ENCODE data around the gene TFF2. TPM values are rescaled to one million over a fixed set of nuclear protein-coding genes. Genes with fewer than 3 reads are reported as not detected.

TFF2 gene
- total and polyA plus RNA-seq, 12 donors, result not detected

GRCh38 chr21:42389449-42389835 is 38.6 kb upstream of the TFF2 start:
- Histone ChIP-seq H3K4me1 (peaks cover 0 to 13% (median 0%) of the 10 kb centered on the region in 9 donors), H3K4me3 (no peak overlapping the region), H3K36me3 (no peaks in the 10 kb centered on the region), H3K27me3 (peaks cover 0 to 8% (median 0%) of the 10 kb centered on the region in 7 donors), H3K27ac (no peak overlapping the region), H3K9me3 (no peaks in the 10 kb centered on the region)
- intact Hi-C loops (cut with DNase I), result no loop called here
- TF ChIP-seq CTCF (IDR thresholded peaks at IDR 0.05), result no peak
- ATAC-seq, result no peak
- DNase-seq, result no peak
- WGBS, 2 donors, result 68 to 69% methylated on average over 6 of the region's 6 CpGs

GRCh38 chr21:42388740-42389448 is 38.1 kb upstream of the TFF2 start:
- ATAC-seq, result peak in 1 of 8 donors; percentile 31
- no peak overlapping the region for H3K4me3 ChIP-seq
- peaks cover 0 to 13% (median 0%) of the 10 kb centered on the region in 9 donors for H3K4me1 ChIP-seq
- no peaks in the 10 kb centered on the region for H3K9me3 ChIP-seq
- no peak for DNase-seq
- no peak overlapping the region for H3K27ac ChIP-seq
- H3K36me3 ChIP-seq, result no peaks in the 10 kb centered on the region
- 41 to 47% methylated on average over 20 of the region's 20 CpGs for WGBS, 2 donors
- TF ChIP-seq CTCF (IDR thresholded peaks at IDR 0.05), result no peak
- intact Hi-C loops (cut with DNase I), result no loop called here
- peaks cover 0 to 9% (median 0%) of the 10 kb centered on the region in 7 donors for H3K27me3 ChIP-seq

GRCh38 chr21:42387843-42388340 is 37.1 kb upstream of the TFF2 start:
- Histone ChIP-seq H3K27me3 (peaks cover 0 to 18% (median 0%) of the 10 kb centered on the region in 7 donors), H3K4me3 (no peak overlapping the region), H3K9me3 (no peaks in the 10 kb centered on the region), H3K27ac (no peak overlapping the region), H3K36me3 (no peaks in the 10 kb centered on the region), H3K4me1 (peaks cover 0 to 11% (median 0%) of the 10 kb centered on the region in 9 donors)
- no peak for ATAC-seq
- intact Hi-C loops (cut with DNase I), result no loop called here
- DNase-seq, result no peak
- 93 to 96% methylated on average over 6 of the region's 6 CpGs for WGBS, 2 donors
- no peak for TF ChIP-seq CTCF (IDR thresholded peaks at IDR 0.05)

- no peak overlapping the region for H3K4me3 ChIP-seq
- intact Hi-C loops (cut with DNase I), result no loop called here
- H3K27ac ChIP-seq, result no peak overlapping the region
- H3K36me3 ChIP-seq, result no peaks in the 10 kb centered on the region
- peaks cover 0 to 18% (median 0%) of the 10 kb centered on the region in 7 donors for H3K27me3 ChIP-seq
- H3K9me3 ChIP-seq, result peaks cover 0 to 7% (median 0%) of the 10 kb centered on the region in 11 donors
- ATAC-seq (no peak), DNase-seq (no peak)
- H3K4me1 ChIP-seq, result peaks cover 0 to 7% (median 0%) of the 10 kb centered on the region in 9 donors
- TF ChIP-seq CTCF (IDR thresholded peaks at IDR 0.05), result no peak
- 67 to 79% methylated on average over 3 of the region's 3 CpGs for WGBS, 2 donors
Observed at GRCh38 chr21:42387164-42387563, 36.4 kb upstream of the TFF2 start.

All from heart right ventricle (tissue), 16 donors.